HEK293 (cell line): ENCODE data around the gene MRFAP1.

Source experiments
- OVOL3 ChIP-seq: fragments of 450-650 bp; formaldehyde crosslinking; IDR thresholded peaks from 2 replicates; pipeline ENCODE4 v1.5.1; 2016; ENCODE audit warnings: missing biosample characterization, missing genetic modification characterization
- ZFHX2 ChIP-seq: fragments of 450-650 bp; formaldehyde crosslinking; conservative IDR thresholded peaks from 2 replicates; pipeline ENCODE4 v1.5.1; 2016; ENCODE audit warnings: missing biosample characterization, missing genetic modification characterization
- ZNF175 ChIP-seq: fragments of 450-650 bp; formaldehyde crosslinking; IDR thresholded peaks from 2 replicates; pipeline ENCODE4 v1.5.1; 2016; ENCODE audit warnings: missing biosample characterization, missing genetic modification characterization
- ZNF350 ChIP-seq: fragments of 450-650 bp; formaldehyde crosslinking; IDR thresholded peaks from 2 replicates; pipeline ENCODE4 v1.5.0; 2017; ENCODE audit warnings: missing biosample characterization, mild to moderate bottlenecking, missing genetic modification characterization
- TF ChIP-seq, protein P1 (sequence below): fragments of 450-650 bp; formaldehyde crosslinking; IDR thresholded peaks from 2 replicates; pipeline ENCODE4 v1.5.1; 2017; ENCODE audit warnings: missing biosample characterization, missing genetic modification characterization
- TF ChIP-seq, protein P2 (sequence below): fragments of 450-650 bp; formaldehyde crosslinking; IDR thresholded peaks from 2 replicates; pipeline ENCODE4 v1.5.1; 2016; ENCODE audit warnings: missing biosample characterization, missing genetic modification characterization
- TF ChIP-seq, protein P3 (sequence below): fragments of 450-650 bp; formaldehyde crosslinking; IDR thresholded peaks from 2 replicates; pipeline ENCODE4 v1.5.1; 2016; ENCODE audit warnings: missing biosample characterization, missing genetic modification characterization
- TF ChIP-seq, protein P4 (sequence below): fragments of 450-650 bp; formaldehyde crosslinking; IDR thresholded peaks from 2 replicates; pipeline ENCODE4 v1.5.1; 2016; ENCODE audit warnings: missing biosample characterization, missing genetic modification characterization

DNA sequence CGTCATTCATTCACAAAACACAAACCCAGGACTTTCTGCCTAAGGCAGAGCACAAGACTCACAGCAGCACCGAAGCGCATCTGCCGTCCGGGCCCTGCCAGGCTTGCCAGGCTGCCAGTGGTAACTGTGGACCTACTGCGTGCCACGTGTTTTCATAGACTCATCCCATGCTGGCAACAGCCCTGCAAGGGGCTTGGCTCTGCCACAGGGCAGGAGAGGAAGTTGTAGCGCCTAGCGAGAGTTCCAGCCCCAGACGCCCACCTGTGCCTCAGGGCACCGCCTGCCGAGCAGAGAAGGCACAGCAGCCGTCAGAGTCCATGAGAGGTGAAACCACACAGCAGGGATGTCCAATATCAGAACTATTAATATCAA, 18.9 kb upstream of the MRFAP1 start:
- TF ChIP-seq, protein P1, sequence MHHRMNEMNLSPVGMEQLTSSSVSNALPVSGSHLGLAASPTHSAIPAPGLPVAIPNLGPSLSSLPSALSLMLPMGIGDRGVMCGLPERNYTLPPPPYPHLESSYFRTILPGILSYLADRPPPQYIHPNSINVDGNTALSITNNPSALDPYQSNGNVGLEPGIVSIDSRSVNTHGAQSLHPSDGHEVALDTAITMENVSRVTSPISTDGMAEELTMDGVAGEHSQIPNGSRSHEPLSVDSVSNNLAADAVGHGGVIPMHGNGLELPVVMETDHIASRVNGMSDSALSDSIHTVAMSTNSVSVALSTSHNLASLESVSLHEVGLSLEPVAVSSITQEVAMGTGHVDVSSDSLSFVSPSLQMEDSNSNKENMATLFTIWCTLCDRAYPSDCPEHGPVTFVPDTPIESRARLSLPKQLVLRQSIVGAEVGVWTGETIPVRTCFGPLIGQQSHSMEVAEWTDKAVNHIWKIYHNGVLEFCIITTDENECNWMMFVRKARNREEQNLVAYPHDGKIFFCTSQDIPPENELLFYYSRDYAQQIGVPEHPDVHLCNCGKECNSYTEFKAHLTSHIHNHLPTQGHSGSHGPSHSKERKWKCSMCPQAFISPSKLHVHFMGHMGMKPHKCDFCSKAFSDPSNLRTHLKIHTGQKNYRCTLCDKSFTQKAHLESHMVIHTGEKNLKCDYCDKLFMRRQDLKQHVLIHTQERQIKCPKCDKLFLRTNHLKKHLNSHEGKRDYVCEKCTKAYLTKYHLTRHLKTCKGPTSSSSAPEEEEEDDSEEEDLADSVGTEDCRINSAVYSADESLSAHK (tag by site-specific recombination) = no peak
- TF ChIP-seq ZFHX2 (tag by site-specific recombination) (no peak), ZNF175 (no peak), OVOL3 (no peak), ZNF350 (tag by site-specific recombination) (no peak)
- TF ChIP-seq, protein P2, sequence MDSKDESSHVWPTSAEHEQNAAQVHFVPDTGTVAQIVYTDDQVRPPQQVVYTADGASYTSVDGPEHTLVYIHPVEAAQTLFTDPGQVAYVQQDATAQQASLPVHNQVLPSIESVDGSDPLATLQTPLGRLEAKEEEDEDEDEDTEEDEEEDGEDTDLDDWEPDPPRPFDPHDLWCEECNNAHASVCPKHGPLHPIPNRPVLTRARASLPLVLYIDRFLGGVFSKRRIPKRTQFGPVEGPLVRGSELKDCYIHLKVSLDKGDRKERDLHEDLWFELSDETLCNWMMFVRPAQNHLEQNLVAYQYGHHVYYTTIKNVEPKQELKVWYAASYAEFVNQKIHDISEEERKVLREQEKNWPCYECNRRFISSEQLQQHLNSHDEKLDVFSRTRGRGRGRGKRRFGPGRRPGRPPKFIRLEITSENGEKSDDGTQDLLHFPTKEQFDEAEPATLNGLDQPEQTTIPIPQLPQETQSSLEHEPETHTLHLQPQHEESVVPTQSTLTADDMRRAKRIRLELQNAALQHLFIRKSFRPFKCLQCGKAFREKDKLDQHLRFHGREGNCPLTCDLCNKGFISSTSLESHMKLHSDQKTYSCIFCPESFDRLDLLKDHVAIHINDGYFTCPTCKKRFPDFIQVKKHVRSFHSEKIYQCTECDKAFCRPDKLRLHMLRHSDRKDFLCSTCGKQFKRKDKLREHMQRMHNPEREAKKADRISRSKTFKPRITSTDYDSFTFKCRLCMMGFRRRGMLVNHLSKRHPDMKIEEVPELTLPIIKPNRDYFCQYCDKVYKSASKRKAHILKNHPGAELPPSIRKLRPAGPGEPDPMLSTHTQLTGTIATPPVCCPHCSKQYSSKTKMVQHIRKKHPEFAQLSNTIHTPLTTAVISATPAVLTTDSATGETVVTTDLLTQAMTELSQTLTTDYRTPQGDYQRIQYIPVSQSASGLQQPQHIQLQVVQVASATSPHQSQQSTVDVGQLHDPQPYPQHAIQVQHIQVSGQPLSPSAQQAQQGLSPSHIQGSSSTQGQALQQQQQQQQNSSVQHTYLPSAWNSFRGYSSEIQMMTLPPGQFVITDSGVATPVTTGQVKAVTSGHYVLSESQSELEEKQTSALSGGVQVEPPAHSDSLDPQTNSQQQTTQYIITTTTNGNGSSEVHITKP (tag by site-specific recombination) = no peak
- TF ChIP-seq, protein P3, sequence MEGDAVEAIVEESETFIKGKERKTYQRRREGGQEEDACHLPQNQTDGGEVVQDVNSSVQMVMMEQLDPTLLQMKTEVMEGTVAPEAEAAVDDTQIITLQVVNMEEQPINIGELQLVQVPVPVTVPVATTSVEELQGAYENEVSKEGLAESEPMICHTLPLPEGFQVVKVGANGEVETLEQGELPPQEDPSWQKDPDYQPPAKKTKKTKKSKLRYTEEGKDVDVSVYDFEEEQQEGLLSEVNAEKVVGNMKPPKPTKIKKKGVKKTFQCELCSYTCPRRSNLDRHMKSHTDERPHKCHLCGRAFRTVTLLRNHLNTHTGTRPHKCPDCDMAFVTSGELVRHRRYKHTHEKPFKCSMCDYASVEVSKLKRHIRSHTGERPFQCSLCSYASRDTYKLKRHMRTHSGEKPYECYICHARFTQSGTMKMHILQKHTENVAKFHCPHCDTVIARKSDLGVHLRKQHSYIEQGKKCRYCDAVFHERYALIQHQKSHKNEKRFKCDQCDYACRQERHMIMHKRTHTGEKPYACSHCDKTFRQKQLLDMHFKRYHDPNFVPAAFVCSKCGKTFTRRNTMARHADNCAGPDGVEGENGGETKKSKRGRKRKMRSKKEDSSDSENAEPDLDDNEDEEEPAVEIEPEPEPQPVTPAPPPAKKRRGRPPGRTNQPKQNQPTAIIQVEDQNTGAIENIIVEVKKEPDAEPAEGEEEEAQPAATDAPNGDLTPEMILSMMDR (tag by site-specific recombination) = no peak
- TF ChIP-seq, protein P4, sequence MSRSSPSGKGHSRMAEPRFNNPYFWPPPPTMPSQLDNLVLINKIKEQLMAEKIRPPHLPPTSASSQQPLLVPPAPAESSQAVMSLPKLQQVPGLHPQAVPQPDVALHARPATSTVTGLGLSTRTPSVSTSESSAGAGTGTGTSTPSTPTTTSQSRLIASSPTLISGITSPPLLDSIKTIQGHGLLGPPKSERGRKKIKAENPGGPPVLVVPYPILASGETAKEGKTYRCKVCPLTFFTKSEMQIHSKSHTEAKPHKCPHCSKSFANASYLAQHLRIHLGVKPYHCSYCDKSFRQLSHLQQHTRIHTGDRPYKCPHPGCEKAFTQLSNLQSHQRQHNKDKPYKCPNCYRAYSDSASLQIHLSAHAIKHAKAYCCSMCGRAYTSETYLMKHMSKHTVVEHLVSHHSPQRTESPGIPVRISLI (tag by site-specific recombination) = no peak
